GM12892 (cell line): Measurements from ENCODE around the gene BACE2.

Source experiments
- POLR2A ChIP-seq: IDR thresholded peaks from 2 replicates; pipeline ENCODE4 v1.6.1; 2011; ENCODE audit warnings: low read depth, low read length, control low read depth
- TAF1 ChIP-seq: IDR thresholded peaks from 2 replicates; pipeline ENCODE4 v1.6.1; 2011; ENCODE audit warnings: low read depth, mild to moderate bottlenecking, control low read depth, low read length, borderline replicate concordance

DNA sequence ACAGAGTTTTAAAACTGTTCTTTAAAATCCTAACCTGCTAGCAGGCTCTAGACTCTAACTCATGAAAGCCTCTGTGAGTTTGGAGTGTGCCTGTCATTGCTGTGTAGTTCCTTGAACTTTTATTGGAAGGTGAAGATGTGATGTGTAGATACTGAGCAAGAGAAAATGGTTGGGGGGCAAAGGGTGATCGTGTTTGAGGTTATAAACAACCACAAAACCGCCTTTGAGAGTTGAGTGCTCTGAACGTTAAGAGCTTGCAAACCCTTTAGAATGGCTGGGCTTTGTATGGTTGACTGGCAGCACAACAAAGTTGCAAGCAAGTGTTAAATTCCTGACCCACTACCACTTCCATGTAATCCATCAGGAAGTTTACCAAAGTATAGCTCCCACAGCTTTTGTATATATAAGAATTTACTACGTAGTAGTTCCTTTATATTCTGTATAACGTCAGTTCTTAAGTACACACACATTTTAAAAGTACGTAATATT is 19.6 kb downstream of the BACE2 start:
- no peak for TF ChIP-seq TAF1
- no peak for TF ChIP-seq POLR2A
